Measurements from ENCODE around the gene PCP4L1. TPM values are rescaled to one million over a fixed set of nuclear protein-coding genes. Genes with fewer than 3 reads are reported as not detected.

The PCP4L1 gene
- polyA plus RNA-seq, 2 of the 4 experiments (the other 2 are of a cell fraction): not detected

GRCh38 chr1:161219078-161219892 lies 39.3 kb upstream of the PCP4L1 start:
- FAIRE-seq: no peak
- CTCF ChIA-PET: interaction anchor here (0.9 to 20.1 kb wide), 7 partner anchors 10 to 165 kb away, joined by 3 to 319 read pairs (median 6); partner anchors contain the start of genes NDUFS2 and TOMM40L
- Histone ChIP-seq H3K9me3 (no peaks in the 10 kb centered on the region), H3K27ac (no peak overlapping the region), H3K4me2 (no peak overlapping the region), H3K4me1 (no peaks in the 10 kb centered on the region), H3K4me3 (no peak overlapping the region)
- no peak for DNase-seq (ENCODE audit: low read depth in 1 of 2, low spot score in 1 of 2)
- TF ChIP-seq CBX2 (IDR thresholded peaks at IDR 0.05; ENCODE audit: borderline replicate concordance, low read depth) (no peak), HDAC2 (IDR thresholded peaks at IDR 0.05) (no peak), MAX (IDR thresholded peaks at IDR 0.05) (no peak), HEYL (CRISPR knock-in tag; IDR thresholded peaks at IDR 0.05) (no peak), RCOR1 (IDR thresholded peaks at IDR 0.05; ENCODE audit: low read depth, low read length) (no peak), ZSCAN20 (CRISPR knock-in tag; IDR thresholded peaks at IDR 0.05) (no peak), JUN (IDR thresholded peaks at IDR 0.05) (no peak), JUNB (IDR thresholded peaks at IDR 0.05) (no peak), ZFP36 (IDR thresholded peaks at IDR 0.05; ENCODE audit: borderline replicate concordance, partially characterized antibody) (no peak), FOXS1 (CRISPR knock-in tag; IDR thresholded peaks at IDR 0.05) (no peak), FOSB (CRISPR knock-in tag; IDR thresholded peaks at IDR 0.05) (no peak), MYC (IDR thresholded peaks at IDR 0.05; ENCODE audit: borderline replicate concordance, low read length) (no peak), EP300 (IDR thresholded peaks at IDR 0.05) (no peak), POLR2AphosphoS2 (conservative IDR thresholded peaks at IDR 0.05; ENCODE audit: low read length) (no peak), HOXB13 (CRISPR knock-in tag; IDR thresholded peaks at IDR 0.05; ENCODE audit: low read depth) (no peak), MAZ (IDR thresholded peaks at IDR 0.05; ENCODE audit: borderline replicate concordance, low read depth, low read length) (no peak), RAD21 (conservative IDR thresholded peaks at IDR 0.05 in 1 of 2, IDR thresholded peaks at IDR 0.05 in 1 of 2) (no peak), POLR2A (IDR thresholded peaks at IDR 0.05; ENCODE audit: low read length) (no peak)
- ATAC-seq: no peak
- POLR2A ChIA-PET: interaction anchor here (0.6 kb wide), 1 partner anchor 161 kb away, joined by 3 read pairs; no protein-coding TSS in a partner anchor
- 59% methylated on average over 5 of the region's 5 CpGs for WGBS (ENCODE audit: missing lambda C conversion rate)

- H3K4me2 ChIP-seq: no peak overlapping the region
- no peaks in the 10 kb centered on the region for H3K9me3 ChIP-seq
- ATAC-seq: no peak
- H3K4me3 ChIP-seq: no peak overlapping the region
- TF ChIP-seq ZFP36 (IDR thresholded peaks at IDR 0.05; ENCODE audit: borderline replicate concordance, partially characterized antibody) (no peak), SMC3 (IDR thresholded peaks at IDR 0.05) (no peak)
- H3K4me1 ChIP-seq: no peaks in the 10 kb centered on the region
- DNase-seq (ENCODE audit: low read depth in 1 of 2, low spot score in 1 of 2): no peak
- no peak for FAIRE-seq
- no peak overlapping the region for H3K27ac ChIP-seq
- POLR2A ChIA-PET: interaction anchor here (1.0 kb wide), 1 partner anchor 18 kb away, joined by 3 read pairs; the partner anchor contains the start of gene NDUFS2
- 85% methylated on average over 5 of the region's 5 CpGs for WGBS (ENCODE audit: missing lambda C conversion rate)
- CTCF ChIA-PET: interaction anchor here (1.0 to 20.1 kb wide), 6 partner anchors 9 to 164 kb away, joined by 3 to 319 read pairs (median 36); partner anchors contain the start of genes NDUFS2 and TOMM40L
Measured at GRCh38 chr1:161220002-161220401, 38.5 kb upstream of the PCP4L1 start.

GRCh38 chr1:161222175-161223019 lies 36.1 kb upstream of the PCP4L1 start:
- CTCF ChIA-PET: interaction anchor here (1.6 to 20.1 kb wide), 6 partner anchors 15 to 161 kb away, joined by 3 to 319 read pairs (median 80); partner anchors contain the start of gene NDUFS2
- 72% methylated on average over 6 of the region's 6 CpGs for WGBS (ENCODE audit: missing lambda C conversion rate)
- Histone ChIP-seq H3K4me2 (no peak overlapping the region), H3K4me1 (peaks cover 9% of the 10 kb centered on the region), H3K27ac (no peak overlapping the region), H3K9me3 (no peaks in the 10 kb centered on the region), H3K4me3 (no peak overlapping the region)
- FAIRE-seq (no peak), ATAC-seq (no peak), DNase-seq (ENCODE audit: low read depth in 1 of 2, low spot score in 1 of 2) (no peak)
- no peak for TF ChIP-seq ZC3H11A (IDR thresholded peaks at IDR 0.05)
- POLR2A ChIA-PET: no interaction called here

Measured in A549 (cell line).